ENCODE data around the gene STPG1.

The STPG1 gene

DNA sequence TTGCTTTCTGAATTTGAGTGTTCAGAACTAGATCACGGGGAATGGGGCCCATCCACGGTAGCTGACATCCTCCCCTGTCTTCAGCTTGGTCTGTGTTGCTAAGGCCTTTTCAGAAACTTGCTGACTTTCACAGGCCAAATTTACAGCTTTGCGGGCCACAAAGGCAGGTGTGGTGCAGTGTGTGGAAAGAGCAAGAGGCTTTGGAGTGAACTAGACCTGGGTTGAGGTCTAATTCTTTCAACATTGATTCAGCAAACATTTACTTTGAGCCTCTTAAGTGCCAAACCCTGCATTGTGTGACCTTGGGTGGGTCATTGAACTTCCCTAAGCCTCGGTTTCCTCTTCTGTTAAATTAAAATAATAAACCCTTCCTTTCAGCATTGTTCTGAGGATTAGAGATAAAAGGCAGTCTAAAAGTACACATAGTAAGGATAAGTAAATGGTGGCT lies 24.3 kb downstream of the STPG1 start:
- TF ChIP-seq, protein P1, sequence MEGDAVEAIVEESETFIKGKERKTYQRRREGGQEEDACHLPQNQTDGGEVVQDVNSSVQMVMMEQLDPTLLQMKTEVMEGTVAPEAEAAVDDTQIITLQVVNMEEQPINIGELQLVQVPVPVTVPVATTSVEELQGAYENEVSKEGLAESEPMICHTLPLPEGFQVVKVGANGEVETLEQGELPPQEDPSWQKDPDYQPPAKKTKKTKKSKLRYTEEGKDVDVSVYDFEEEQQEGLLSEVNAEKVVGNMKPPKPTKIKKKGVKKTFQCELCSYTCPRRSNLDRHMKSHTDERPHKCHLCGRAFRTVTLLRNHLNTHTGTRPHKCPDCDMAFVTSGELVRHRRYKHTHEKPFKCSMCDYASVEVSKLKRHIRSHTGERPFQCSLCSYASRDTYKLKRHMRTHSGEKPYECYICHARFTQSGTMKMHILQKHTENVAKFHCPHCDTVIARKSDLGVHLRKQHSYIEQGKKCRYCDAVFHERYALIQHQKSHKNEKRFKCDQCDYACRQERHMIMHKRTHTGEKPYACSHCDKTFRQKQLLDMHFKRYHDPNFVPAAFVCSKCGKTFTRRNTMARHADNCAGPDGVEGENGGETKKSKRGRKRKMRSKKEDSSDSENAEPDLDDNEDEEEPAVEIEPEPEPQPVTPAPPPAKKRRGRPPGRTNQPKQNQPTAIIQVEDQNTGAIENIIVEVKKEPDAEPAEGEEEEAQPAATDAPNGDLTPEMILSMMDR (IDR thresholded peaks at IDR 0.05; ENCODE audit: low read length, missing control alignments): no peak
- H3K4me3 ChIP-seq (replicated peaks; ENCODE audit: low read depth, low read length): no peak overlapping the region
- DNase-seq (ENCODE audit: low read depth): no peak

DNA sequence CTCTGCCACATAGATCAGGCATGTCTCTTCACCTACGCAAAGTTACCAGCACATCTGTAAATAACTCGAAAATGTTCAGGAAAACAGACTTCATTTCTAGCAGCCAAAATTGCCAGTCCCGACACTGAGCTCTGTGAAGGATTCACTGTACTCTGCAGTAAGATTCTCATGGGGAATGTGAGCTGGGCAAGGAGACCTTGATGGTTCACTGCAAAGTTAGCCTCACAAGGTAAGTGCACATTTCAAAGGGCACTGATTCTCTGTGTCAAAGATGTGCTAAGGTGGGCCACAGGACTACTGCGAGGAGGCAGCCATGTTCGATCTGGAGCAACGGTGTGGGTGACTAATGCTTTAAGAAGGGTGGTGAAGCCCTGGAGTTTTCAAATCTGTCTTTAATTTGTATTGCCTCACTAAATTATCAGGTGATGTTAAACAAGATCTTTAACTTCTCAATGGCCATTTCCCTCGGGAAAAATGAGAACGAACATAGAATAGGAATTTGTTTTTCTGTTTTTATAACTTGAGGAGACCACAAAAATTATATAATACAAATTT lies 25.2 kb downstream of the STPG1 start:
- TF ChIP-seq, protein P1 (IDR thresholded peaks at IDR 0.05; ENCODE audit: low read length, missing control alignments): no peak
- DNase-seq (ENCODE audit: low read depth): no peak
- H3K4me3 ChIP-seq (replicated peaks; ENCODE audit: low read depth, low read length): no peak overlapping the region

DNA sequence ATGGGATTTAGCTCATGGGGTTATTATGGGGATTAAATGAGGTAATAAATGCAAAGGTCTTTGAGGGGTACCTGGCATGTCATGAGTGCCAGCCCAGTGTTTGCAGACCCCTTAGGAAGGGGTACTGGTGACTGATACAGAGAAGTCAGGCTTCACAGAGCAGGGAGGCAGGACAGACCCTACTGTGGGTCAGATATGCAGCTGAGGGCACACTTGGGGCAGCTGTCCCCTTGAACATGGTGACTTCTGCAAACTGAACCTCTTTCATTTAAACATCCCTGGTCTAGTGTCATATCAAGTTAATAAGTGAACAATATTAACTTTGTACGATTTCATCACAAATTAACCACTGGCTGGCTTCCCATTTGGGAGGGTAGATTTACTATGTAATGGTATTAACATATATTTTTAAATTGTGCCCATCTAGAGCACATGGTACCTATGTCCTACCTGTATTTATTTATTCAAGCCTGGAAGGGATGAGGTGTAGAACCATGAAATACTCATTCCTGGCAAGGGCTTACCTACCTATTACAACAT lies 25.9 kb downstream of the STPG1 start:
- TF ChIP-seq, protein P1 (IDR thresholded peaks at IDR 0.05; ENCODE audit: low read length, missing control alignments): no peak
- no peak for DNase-seq (ENCODE audit: low read depth)

DNA sequence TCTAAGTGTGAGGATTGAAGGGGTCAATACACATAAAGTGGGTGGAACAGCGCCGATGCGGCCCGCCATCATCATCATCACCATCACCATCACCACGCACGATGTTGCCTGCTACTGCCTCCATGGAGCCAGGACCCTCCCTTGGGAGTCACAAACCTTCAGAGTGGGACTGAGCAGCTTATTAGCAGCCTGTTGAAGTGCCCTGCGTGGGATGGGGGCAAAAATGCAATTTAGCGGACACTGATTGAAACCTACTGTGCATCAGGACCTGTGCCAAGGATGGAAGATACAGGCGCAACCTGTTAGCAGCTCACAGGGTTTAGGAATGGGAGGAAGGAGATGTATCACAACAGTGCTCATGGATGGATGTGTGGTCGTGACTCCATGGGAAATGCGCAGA lies 26.7 kb downstream of the STPG1 start:
- TF ChIP-seq, protein P1 (IDR thresholded peaks at IDR 0.05; ENCODE audit: low read length, missing control alignments): no peak
- no peak for DNase-seq (ENCODE audit: low read depth)
- no peak overlapping the region for H3K4me3 ChIP-seq (replicated peaks; ENCODE audit: low read depth, low read length)

More for the DNA sequence above, 25.9 kb downstream of the STPG1 start:
- no peak overlapping the region for H3K4me3 ChIP-seq (replicated peaks; ENCODE audit: low read depth, low read length)

DNA sequence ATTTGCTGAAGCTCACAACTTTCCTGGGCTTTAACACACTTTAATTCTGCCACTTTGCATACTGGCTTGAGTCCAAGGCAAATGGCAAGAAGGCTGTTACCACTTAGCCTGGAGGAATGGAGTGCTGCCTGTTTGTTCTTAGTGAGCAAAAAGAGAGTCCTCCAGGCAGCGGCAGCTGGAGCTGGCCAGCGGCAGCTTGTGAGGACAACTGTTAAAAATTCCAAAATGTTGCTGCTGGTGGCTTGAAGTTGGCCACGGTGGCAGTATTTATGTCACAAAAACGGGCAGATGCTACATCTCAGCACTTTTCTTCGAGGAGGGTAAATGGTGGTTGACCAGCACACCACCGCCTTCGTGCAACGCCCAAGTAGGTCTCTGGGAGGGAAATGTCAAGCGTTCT lies 27.3 kb downstream of the STPG1 start:
- no peak for DNase-seq (ENCODE audit: low read depth)
- H3K4me3 ChIP-seq (replicated peaks; ENCODE audit: low read depth, low read length): no peak overlapping the region
- TF ChIP-seq, protein P1 (IDR thresholded peaks at IDR 0.05; ENCODE audit: low read length, missing control alignments): no peak

DNA sequence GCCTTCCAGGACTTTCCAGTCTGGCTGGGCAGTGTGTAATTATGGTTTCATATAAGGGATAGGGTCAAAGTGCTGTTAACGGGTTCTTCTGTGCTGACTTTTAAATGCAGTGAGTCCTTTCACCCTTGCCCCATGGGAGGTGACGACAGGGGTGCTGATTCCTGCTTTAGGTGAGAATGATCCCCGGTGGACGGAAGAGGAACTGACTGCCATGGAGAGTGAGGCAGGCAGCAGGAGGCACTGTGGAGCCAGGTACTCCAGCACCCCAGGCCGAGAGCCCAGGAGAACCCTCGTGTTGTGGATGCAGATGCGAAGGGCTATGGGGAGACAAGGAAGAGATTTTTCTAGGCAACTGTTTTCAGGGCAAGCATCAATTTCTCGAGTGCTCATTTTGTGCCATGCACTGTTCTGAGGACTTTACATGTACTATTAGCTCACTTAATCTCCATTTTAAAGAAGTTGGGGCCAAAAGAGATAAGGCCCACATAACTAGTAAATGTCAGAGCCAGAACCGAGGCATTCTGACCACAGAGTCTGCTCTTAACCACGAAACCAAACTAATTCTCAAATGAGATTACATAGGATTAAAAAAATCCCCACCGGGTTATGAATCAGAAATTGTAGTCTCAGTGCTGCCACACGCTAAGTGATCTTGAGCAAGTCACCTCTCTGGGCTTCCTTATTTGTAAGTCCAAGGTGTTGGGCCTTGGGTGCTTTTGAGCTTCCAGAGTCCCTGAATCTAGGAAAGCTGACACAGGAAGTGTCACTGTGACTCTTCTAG lies 28.2 kb downstream of the STPG1 start:
- no peak overlapping the region for H3K4me3 ChIP-seq (replicated peaks; ENCODE audit: low read depth, low read length)
- peak; percentile 21 for DNase-seq (ENCODE audit: low read depth)

More for the DNA sequence above, 28.2 kb downstream of the STPG1 start:
- TF ChIP-seq, protein P1 (IDR thresholded peaks at IDR 0.05; ENCODE audit: low read length, missing control alignments): peak; percentile 38
